GM18498 (cell line): ENCODE data around the gene CAPN12.
A peak's percentile ranks its signal among the peaks of the same experiment; 100 is the strongest.
"Not testable (repeated sequence)": the region's sequence is repeated elsewhere in the genome, so short reads cannot be mapped to it uniquely, and the experiment has no call there.

Experiments
- ATAC-seq: cut with Tn5 transposase; IDR thresholded peaks from one replicate; pipeline ENCODE4 v1.9.1; 2021; ENCODE audit warnings: mild to moderate bottlenecking, moderate library complexity; ENCODE audit not compliant: unreplicated experiment

The CAPN12 gene

GRCh38 chr19:38771569-38771968 is 27.3 kb upstream of the CAPN12 start:
- not testable (repeated sequence) for ATAC-seq

- peak; percentile 55 for ATAC-seq
Measured at GRCh38 chr19:38770949-38771275, 26.6 kb upstream of the CAPN12 start.

GRCh38 chr19:38770228-38770948 is 26.1 kb upstream of the CAPN12 start:
- not testable (repeated sequence) for ATAC-seq

- peak; percentile 78 for ATAC-seq
Measured at GRCh38 chr19:38769635-38770211, 25.4 kb upstream of the CAPN12 start.

GRCh38 chr19:38766276-38767047 is 22.2 kb upstream of the CAPN12 start:
- ATAC-seq = no peak

GRCh38 chr19:38765214-38765613 is 20.9 kb upstream of the CAPN12 start:
- no peak for ATAC-seq

- ATAC-seq = no peak
Measured at GRCh38 chr19:38763795-38764220, 19.5 kb upstream of the CAPN12 start.

- ATAC-seq = not testable (repeated sequence)
Measured at GRCh38 chr19:38761884-38762389, 17.7 kb upstream of the CAPN12 start.

- not testable (repeated sequence) for ATAC-seq
Measured at GRCh38 chr19:38760805-38761517, 16.7 kb upstream of the CAPN12 start.

GRCh38 chr19:38759590-38760003 is 15.3 kb upstream of the CAPN12 start:
- ATAC-seq = no peak

GRCh38 chr19:38754196-38754595 is 9.9 kb upstream of the CAPN12 start:
- not testable (repeated sequence) for ATAC-seq

GRCh38 chr19:38753783-38754182 is 9.5 kb upstream of the CAPN12 start:
- not testable (repeated sequence) for ATAC-seq

- no peak for ATAC-seq
Measured at GRCh38 chr19:38745316-38745715, 1.0 kb upstream of the CAPN12 start.

- ATAC-seq = no peak
Measured at GRCh38 chr19:38744874-38745273, 600 bp upstream of the CAPN12 start.

GRCh38 chr19:38743394-38744297 is 628 bp downstream of the CAPN12 start:
- no peak for ATAC-seq

GRCh38 chr19:38742906-38743305 is 1.4 kb downstream of the CAPN12 start:
- no peak for ATAC-seq

GRCh38 chr19:38742296-38742695 is 2.0 kb downstream of the CAPN12 start:
- no peak for ATAC-seq

- ATAC-seq = no peak
Measured at GRCh38 chr19:38741670-38742069, 2.6 kb downstream of the CAPN12 start.

- no peak for ATAC-seq
Measured at GRCh38 chr19:38740932-38741331, 3.3 kb downstream of the CAPN12 start.

- ATAC-seq = no peak
Measured at GRCh38 chr19:38740257-38740592, 4.0 kb downstream of the CAPN12 start.
